ENCODE data around the gene GPN2. TPM values are rescaled to one million over a fixed set of nuclear protein-coding genes. Genes with fewer than 3 reads are reported as not detected.
A peak's percentile ranks its signal among the peaks of the same experiment; 100 is the strongest.

The GPN2 gene
- total and polyA plus RNA-seq, 9 of the 15 experiments (the other 6 are each of a cell fraction or from before 2014, with no cell fraction given), result 9.9 to 58.8 (median 20.4) TPM

DNA sequence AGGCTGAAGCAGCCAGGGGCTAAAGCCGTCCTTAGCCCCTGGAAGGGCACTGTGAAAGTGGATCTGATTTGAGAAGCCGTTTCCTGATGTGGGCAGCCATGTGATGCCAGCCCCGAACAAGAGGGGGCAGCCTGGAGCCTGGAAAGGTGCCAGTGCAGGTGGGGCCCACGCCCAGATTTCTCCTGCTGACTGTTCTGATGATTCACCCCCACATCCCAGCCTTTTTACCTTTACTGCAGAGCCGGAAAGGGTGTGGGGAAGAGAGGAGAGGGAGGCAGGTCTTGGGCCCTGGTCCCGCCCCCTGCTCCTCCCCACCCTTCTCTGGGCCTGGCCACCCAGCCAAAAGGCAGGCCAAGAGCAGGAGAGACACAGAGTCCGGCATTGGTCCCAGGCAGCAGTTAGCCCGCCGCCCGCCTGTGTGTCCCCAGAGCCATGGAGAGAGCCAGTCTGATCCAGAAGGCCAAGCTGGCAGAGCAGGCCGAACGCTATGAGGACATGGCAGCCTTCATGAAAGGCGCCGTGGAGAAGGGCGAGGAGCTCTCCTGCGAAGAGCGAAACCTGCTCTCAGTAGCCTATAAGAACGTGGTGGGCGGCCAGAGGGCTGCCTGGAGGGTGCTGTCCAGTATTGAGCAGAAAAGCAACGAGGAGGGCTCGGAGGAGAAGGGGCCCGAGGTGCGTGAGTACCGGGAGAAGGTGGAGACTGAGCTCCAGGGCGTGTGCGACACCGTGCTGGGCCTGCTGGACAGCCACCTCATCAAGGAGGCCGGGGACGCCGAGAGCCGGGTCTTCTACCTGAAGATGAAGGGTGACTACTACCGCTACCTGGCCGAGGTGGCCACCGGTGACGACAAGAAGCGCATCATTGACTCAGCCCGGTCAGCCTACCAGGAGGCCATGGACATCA is 27.1 kb downstream of the GPN2 start, which contains the start of gene SFN (continued):
- TF ChIP-seq, protein P1, sequence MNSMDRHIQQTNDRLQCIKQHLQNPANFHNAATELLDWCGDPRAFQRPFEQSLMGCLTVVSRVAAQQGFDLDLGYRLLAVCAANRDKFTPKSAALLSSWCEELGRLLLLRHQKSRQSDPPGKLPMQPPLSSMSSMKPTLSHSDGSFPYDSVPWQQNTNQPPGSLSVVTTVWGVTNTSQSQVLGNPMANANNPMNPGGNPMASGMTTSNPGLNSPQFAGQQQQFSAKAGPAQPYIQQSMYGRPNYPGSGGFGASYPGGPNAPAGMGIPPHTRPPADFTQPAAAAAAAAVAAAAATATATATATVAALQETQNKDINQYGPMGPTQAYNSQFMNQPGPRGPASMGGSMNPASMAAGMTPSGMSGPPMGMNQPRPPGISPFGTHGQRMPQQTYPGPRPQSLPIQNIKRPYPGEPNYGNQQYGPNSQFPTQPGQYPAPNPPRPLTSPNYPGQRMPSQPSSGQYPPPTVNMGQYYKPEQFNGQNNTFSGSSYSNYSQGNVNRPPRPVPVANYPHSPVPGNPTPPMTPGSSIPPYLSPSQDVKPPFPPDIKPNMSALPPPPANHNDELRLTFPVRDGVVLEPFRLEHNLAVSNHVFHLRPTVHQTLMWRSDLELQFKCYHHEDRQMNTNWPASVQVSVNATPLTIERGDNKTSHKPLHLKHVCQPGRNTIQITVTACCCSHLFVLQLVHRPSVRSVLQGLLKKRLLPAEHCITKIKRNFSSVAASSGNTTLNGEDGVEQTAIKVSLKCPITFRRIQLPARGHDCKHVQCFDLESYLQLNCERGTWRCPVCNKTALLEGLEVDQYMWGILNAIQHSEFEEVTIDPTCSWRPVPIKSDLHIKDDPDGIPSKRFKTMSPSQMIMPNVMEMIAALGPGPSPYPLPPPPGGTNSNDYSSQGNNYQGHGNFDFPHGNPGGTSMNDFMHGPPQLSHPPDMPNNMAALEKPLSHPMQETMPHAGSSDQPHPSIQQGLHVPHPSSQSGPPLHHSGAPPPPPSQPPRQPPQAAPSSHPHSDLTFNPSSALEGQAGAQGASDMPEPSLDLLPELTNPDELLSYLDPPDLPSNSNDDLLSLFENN (IDR thresholded peaks at IDR 0.05; ENCODE audit: low read depth in 2 of 2, low read length in 2 of 2), result no peak
- TF ChIP-seq MED1 (CRISPR knock-in tag; IDR thresholded peaks at IDR 0.05; ENCODE audit: borderline replicate concordance) (0 out of 2 replicates have a peak, but pooled peaks have one; percentile 37), CBX5 (IDR thresholded peaks at IDR 0.05; ENCODE audit: borderline replicate concordance, low read depth) (no peak), ZNF76 (CRISPR knock-in tag; IDR thresholded peaks at IDR 0.05; ENCODE audit: borderline replicate concordance) (no peak), ZNF695 (CRISPR knock-in tag; IDR thresholded peaks at IDR 0.05) (no peak), KLF1 (tag; IDR thresholded peaks at IDR 0.05) (no peak), ZNF133 (CRISPR knock-in tag; IDR thresholded peaks at IDR 0.05) (no peak), MTF1 (CRISPR knock-in tag; IDR thresholded peaks at IDR 0.05; ENCODE audit: borderline replicate concordance) (no peak), KLF6 (CRISPR knock-in tag; IDR thresholded peaks at IDR 0.05; ENCODE audit: borderline replicate concordance) (no peak), ZC3H11A (IDR thresholded peaks at IDR 0.05; ENCODE audit: low read depth, low read length) (no peak), U2AF2 (optimal IDR thresholded peaks at IDR 0.05; ENCODE audit: low read depth, low read length) (no peak), XRCC4 (IDR thresholded peaks at IDR 0.05; ENCODE audit: extremely low read depth, insufficient read depth, insufficient read length) (no peak), SMARCA5 (IDR thresholded peaks at IDR 0.05) (no peak), FOXM1 (IDR thresholded peaks at IDR 0.05; ENCODE audit: low read depth) (no peak), FOXM1 (CRISPR knock-in tag; IDR thresholded peaks at IDR 0.05; ENCODE audit: low read depth) (no peak), HNRNPK (IDR thresholded peaks at IDR 0.05; ENCODE audit: low read depth, low read length, poor library complexity, severe bottlenecking) (no peak), CHD2 (IDR thresholded peaks at IDR 0.05; ENCODE audit: low read depth, low read length) (no peak), RUNX1 (IDR thresholded peaks at IDR 0.05; ENCODE audit: low read depth) (no peak)
- TF ChIP-seq, protein P2, sequence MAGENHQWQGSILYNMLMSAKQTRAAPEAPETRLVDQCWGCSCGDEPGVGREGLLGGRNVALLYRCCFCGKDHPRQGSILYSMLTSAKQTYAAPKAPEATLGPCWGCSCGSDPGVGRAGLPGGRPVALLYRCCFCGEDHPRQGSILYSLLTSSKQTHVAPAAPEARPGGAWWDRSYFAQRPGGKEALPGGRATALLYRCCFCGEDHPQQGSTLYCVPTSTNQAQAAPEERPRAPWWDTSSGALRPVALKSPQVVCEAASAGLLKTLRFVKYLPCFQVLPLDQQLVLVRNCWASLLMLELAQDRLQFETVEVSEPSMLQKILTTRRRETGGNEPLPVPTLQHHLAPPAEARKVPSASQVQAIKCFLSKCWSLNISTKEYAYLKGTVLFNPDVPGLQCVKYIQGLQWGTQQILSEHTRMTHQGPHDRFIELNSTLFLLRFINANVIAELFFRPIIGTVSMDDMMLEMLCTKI (IDR thresholded peaks at IDR 0.05; ENCODE audit: partially characterized antibody), result no peak

All from K562 (cell line).